ENCODE measurements around the gene SYCP2. TPM values are rescaled to one million over a fixed set of nuclear protein-coding genes. Genes with fewer than 3 reads are reported as not detected.
A peak's percentile ranks its signal among the peaks of the same experiment; 100 is the strongest.

The SYCP2 gene
- polyA plus RNA-seq, 1 of the 3 experiments (the other 2 are of a cell fraction), result 0.76 TPM

GRCh38 chr20:59822291-59823029 lies 111.0 kb downstream of the SYCP2 start (continued):
- TF ChIP-seq RCOR1 (IDR thresholded peaks at IDR 0.05; ENCODE audit: low read length) (no peak), RXRA (IDR thresholded peaks at IDR 0.05; ENCODE audit: borderline replicate concordance, low read depth) (no peak), MEF2A (IDR thresholded peaks at IDR 0.05; ENCODE audit: borderline replicate concordance, low read depth) (no peak)

- POLR2A ChIA-PET, result no interaction called here
- CTCF ChIA-PET, result interaction anchor here (1.3 kb wide), 1 partner anchor 12 kb away, joined by 4 read pairs; no protein-coding TSS in a partner anchor
Observed at GRCh38 chr20:59821788-59822187, 111.6 kb downstream of the SYCP2 start.

More at GRCh38 chr20:59821788-59822187, 111.6 kb downstream of the SYCP2 start:
- no peaks in the 10 kb centered on the region for H3K36me3 ChIP-seq (replicated peaks in 1 of 2; ENCODE audit: control insufficient read depth in 1 of 2, insufficient read depth in 2 of 2, low read length in 1 of 2)
- no peak overlapping the region for H3K4me3 ChIP-seq (ENCODE audit: low read depth in 2 of 2, low read length in 1 of 2)
- WGBS (ENCODE audit: low lambda C conversion rate), result 71% methylated on average over 18 of the region's 19 CpGs
- no peak for TF ChIP-seq SMC3 (IDR thresholded peaks at IDR 0.05; ENCODE audit: low read depth, low read length)
- TF ChIP-seq FOSL2 (IDR thresholded peaks at IDR 0.05; ENCODE audit: borderline replicate concordance, low read depth), result no peak
- TF ChIP-seq YY1 (IDR thresholded peaks at IDR 0.05; ENCODE audit: low read depth), result no peak
- TF ChIP-seq USF1 (IDR thresholded peaks at IDR 0.05; ENCODE audit: borderline replicate concordance, low read depth), result no peak
- TF ChIP-seq RAD21 (IDR thresholded peaks at IDR 0.05; ENCODE audit: low read length), result no peak
- no peak for TF ChIP-seq ELF1 (IDR thresholded peaks at IDR 0.05)
- TF ChIP-seq NRF1 (IDR thresholded peaks at IDR 0.05; ENCODE audit: low read depth, low read length), result no peak
- no peak for TF ChIP-seq POLR2AphosphoS5 (IDR thresholded peaks at IDR 0.05; ENCODE audit: low read depth, low read length)
- TF ChIP-seq ZBTB33 (IDR thresholded peaks at IDR 0.05; ENCODE audit: borderline replicate concordance, low read depth), result no peak
- no peak for TF ChIP-seq TAF1 (IDR thresholded peaks at IDR 0.05; ENCODE audit: borderline replicate concordance, low read depth, low read length)
- no peak for TF ChIP-seq USF2 (IDR thresholded peaks at IDR 0.05; ENCODE audit: borderline replicate concordance, low read depth, low read length)
- no peak for TF ChIP-seq EZH2phosphoT487 (IDR thresholded peaks at IDR 0.05; ENCODE audit: borderline replicate concordance, low read depth)
- H3F3A ChIP-seq (replicated peaks; ENCODE audit: insufficient read depth), result no peaks in the 10 kb centered on the region
- no peak overlapping the region for H3K9ac ChIP-seq
- no peaks in the 10 kb centered on the region for H3K79me2 ChIP-seq (ENCODE audit: insufficient read depth)
- DNase-seq, result peak; percentile 16
- H3K27me3 ChIP-seq (ENCODE audit: insufficient read depth), result no peaks in the 10 kb centered on the region
- H3K9me3 ChIP-seq, result no peaks in the 10 kb centered on the region
- no peak overlapping the region for H2AFZ ChIP-seq (ENCODE audit: low read depth)
- H3K4me2 ChIP-seq, result no peak overlapping the region
- H3K9me2 ChIP-seq, result no peaks in the 10 kb centered on the region
- no peaks in the 10 kb centered on the region; a peak in 1 of 4 replicates for H3K4me1 ChIP-seq (ENCODE audit: control insufficient read depth in 1 of 2, insufficient read depth in 2 of 2, low read depth in 1 of 2, low read length in 1 of 2)
- no peaks in the 10 kb centered on the region for H4K20me1 ChIP-seq (ENCODE audit: insufficient read depth)
- no peak overlapping the region for H3K27ac ChIP-seq (ENCODE audit: low read depth in 2 of 2, low read length in 1 of 2)
